Lung (tissue), 12 donors: Measurements from ENCODE around the gene VTI1A. TPM values are rescaled to one million over a fixed set of nuclear protein-coding genes. Genes with fewer than 3 reads are reported as not detected.

Experiments used
- ATAC-seq: fragments of 200-7000 bp; cut with Tn5 transposase; one replicate; pipeline ENCODE4 v1.9.1; 2020; ENCODE audit warnings: moderate number of reproducible peaks; ENCODE audit not compliant: insufficient read depth, low FRiP score
- DNase-seq, 3 donors: peaks; one replicate each; pipeline ENCODE4 v3.0.0-alpha.2; 2013 to 2017
- H3K27ac ChIP-seq, 2 donors: one replicate each; pipeline ENCODE4 v1.5.1; 2013; ENCODE audit warnings: mild to moderate bottlenecking in 2 of 2, moderate library complexity in 2 of 2, control low read depth in 1 of 2, inconsistent platforms in 1 of 2, low read depth in 1 of 2, low read length in 1 of 2
- H3K27me3 ChIP-seq, 3 donors: one replicate each; pipeline ENCODE4 v1.5.1; 2013; ENCODE audit warnings: low read length in 2 of 3; ENCODE audit not compliant: control insufficient read depth in 3 of 3, insufficient read depth in 3 of 3
- H3K36me3 ChIP-seq, 4 donors: one replicate each; pipeline ENCODE4 v1.5.1; 2013; ENCODE audit warnings: low read length in 4 of 4, mild to moderate bottlenecking in 1 of 4, moderate library complexity in 1 of 4; ENCODE audit not compliant: control insufficient read depth in 4 of 4, insufficient read depth in 4 of 4
- H3K4me1 ChIP-seq, 5 donors: one replicate each; pipeline ENCODE4 v1.5.1; 2013; ENCODE audit warnings: low read length in 5 of 5, mild to moderate bottlenecking in 2 of 5, moderate library complexity in 1 of 5; ENCODE audit not compliant: control insufficient read depth in 5 of 5, insufficient read depth in 5 of 5
- H3K4me3 ChIP-seq: one replicate; pipeline ENCODE4 v1.5.1; 2013; ENCODE audit warnings: mild to moderate bottlenecking, control low read depth, moderate library complexity
- H3K9ac ChIP-seq, 2 donors: one replicate each; pipeline ENCODE4 v1.5.1; 2013; ENCODE audit warnings: low read length in 2 of 2, control low read depth in 1 of 2; ENCODE audit not compliant: insufficient read depth in 1 of 2
- H3K9me3 ChIP-seq, 4 donors: one replicate each; pipeline ENCODE4 v1.5.1; 2013; ENCODE audit warnings: low read length in 3 of 4, mild to moderate bottlenecking in 1 of 4, moderate library complexity in 1 of 4; ENCODE audit not compliant: control insufficient read depth in 4 of 4, insufficient read depth in 3 of 4
- CTCF ChIP-seq: IDR thresholded peaks from 2 replicates; pipeline ENCODE4 v1.5.1; 2012; ENCODE audit warnings: mild to moderate bottlenecking; ENCODE audit errors: control extremely low read depth, extremely low read depth
- WGBS, 2 donors: extraction: QIAGEN DNeasy Blood & Tissue Kit; methylation state at CpG; one replicate each; pipeline ENCODE4 v1.1.7; 2013; 5-methylcytosine and 5-hydroxymethylcytosine counted together
- polyA plus RNA-seq, 2 donors: library from polyadenylated mRNA; stranded (reverse); fragments of 200-250 nt; gene quantifications; one replicate each; pipeline ENCODE4 v1.2.1, GENCODE V29; 2013
- total RNA-seq, 2 donors: library from RNA; depleted of rRNA in 1 of 2; stranded (reverse); fragments of >200 nt in 1 of 2; gene quantifications; one replicate each; pipeline ENCODE4 v1.2.1, GENCODE V29; 2014 to 2021
- donor health status: control.
- donor health status: control.
- donor health status: Bipolar disorder and iron deficiency.
- donor health status: healthy.
- donor health status: DM: yes; HTN: yes; CAD: no.

VTI1A gene
- total and polyA plus RNA-seq, 4 donors: 9.2 to 48.2 (median 28.4) TPM

DNA sequence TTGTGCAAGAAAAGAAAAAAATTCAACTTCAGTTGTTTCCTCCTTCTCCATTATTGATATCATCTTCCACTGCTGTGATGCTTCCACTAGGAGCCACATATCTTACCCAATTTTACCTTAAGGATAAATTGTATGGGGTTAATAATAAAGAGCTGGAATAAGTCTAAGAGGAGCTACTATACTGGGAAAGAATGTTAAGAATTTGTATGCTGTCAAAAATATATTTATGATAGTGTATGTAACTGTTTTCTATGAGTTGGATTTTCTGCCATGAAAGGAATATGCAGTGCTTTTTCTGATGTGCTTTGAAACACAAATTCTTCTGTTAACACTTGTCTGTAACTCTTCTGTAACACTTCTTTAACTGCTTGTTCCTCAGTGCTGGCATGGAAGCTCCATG lies 219.1 kb downstream of the VTI1A start:
- TF ChIP-seq CTCF: no peak
- no peak for ATAC-seq
- Histone ChIP-seq H3K36me3 (peaks cover 0 to 12% (median 3%) of the 10 kb centered on the region in 4 donors), H3K27me3 (no peaks in the 10 kb centered on the region), H3K27ac (no peak overlapping the region), H3K4me3 (no peak overlapping the region), H3K9me3 (peaks cover 0 to 6% (median 0%) of the 10 kb centered on the region in 4 donors), H3K9ac (no peak overlapping the region), H3K4me1 (no peaks in the 10 kb centered on the region)
- no peak for DNase-seq

DNA sequence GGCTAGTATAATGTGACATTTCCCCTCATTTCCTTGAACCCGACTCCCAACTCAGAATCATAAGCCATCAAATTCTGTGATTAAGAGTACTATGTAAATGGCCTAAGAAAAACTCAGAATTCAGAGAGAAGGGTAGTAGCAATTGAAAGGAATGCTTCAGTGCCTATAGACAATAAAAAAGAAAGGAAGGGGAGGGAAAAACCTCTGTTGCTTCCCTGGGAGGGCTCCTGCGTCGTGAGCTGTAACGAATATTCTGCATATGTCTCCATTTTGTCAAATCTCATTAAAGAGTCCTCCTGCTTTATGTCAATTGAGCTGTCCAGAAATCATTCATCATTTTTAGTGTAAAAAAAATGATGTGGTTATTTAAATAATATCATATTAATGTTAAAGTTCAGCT lies 223.0 kb downstream of the VTI1A start:
- no peaks in the 10 kb centered on the region for H3K9me3 ChIP-seq
- H3K9ac ChIP-seq: no peak overlapping the region
- TF ChIP-seq CTCF: no peak
- H3K4me1 ChIP-seq: peaks cover 0 to 6% (median 0%) of the 10 kb centered on the region in 5 donors
- DNase-seq (no peak), ATAC-seq (no peak)
- no peaks in the 10 kb centered on the region for H3K27me3 ChIP-seq
- 97 to 98% methylated on average over 4 of the region's 4 CpGs for WGBS, 2 donors
- peaks cover 0 to 12% (median 3%) of the 10 kb centered on the region in 4 donors for H3K36me3 ChIP-seq
- no peak overlapping the region for H3K27ac ChIP-seq
- H3K4me3 ChIP-seq: no peak overlapping the region

DNA sequence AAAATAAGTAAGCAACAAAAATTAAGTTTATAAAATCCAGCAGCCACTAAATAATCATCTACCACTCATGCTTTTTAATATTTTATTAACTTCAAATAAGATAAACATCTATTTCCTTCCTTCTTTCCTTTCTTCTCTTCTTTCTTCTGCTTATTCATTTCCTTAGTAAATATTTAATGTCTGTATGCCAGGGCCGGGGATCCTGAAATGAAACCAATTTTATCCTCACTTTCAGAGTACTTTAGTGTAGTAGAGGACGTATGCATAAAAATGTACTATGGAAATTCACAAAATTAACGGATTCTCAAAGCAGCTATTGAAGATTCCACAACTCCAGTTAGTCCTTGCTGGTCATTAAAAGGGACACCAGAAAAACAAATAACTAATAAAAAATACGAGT lies 224.7 kb downstream of the VTI1A start:
- Histone ChIP-seq H3K27ac (no peak overlapping the region), H3K4me3 (no peak overlapping the region), H3K9ac (no peak overlapping the region), H3K27me3 (no peaks in the 10 kb centered on the region), H3K36me3 (peaks cover 0 to 12% (median 3%) of the 10 kb centered on the region in 4 donors), H3K9me3 (no peaks in the 10 kb centered on the region), H3K4me1 (peaks cover 0 to 6% (median 0%) of the 10 kb centered on the region in 5 donors)
- ATAC-seq: no peak
- DNase-seq: no peak
- 70 to 80% methylated on average over 4 of the region's 4 CpGs for WGBS, 2 donors
- TF ChIP-seq CTCF: no peak

DNA sequence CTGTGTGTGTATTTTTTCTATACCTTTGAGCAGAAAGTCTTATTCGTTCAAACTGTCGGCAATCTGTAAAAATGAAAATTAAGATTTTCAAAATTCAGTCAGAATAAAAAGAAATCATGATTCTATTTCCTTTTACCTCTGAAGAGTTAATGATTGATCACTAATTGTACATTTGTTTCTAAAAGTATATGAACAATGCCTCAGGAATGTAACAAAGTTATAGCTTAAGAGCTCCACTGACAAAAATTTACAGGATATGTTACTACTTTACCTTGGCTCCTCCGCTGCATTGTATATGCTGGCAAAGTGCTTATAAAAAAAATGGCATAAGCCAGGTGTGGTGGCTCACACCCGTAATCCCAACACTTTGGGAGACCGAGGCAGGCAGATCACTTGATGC lies 225.7 kb downstream of the VTI1A start:
- no peaks in the 10 kb centered on the region for H3K27me3 ChIP-seq
- no peak overlapping the region for H3K9ac ChIP-seq
- peaks cover 0 to 12% (median 3%) of the 10 kb centered on the region in 4 donors for H3K36me3 ChIP-seq
- no peak overlapping the region for H3K27ac ChIP-seq
- no peak overlapping the region for H3K4me3 ChIP-seq
- ATAC-seq (no peak), DNase-seq (no peak)
- no peaks in the 10 kb centered on the region for H3K9me3 ChIP-seq
- peaks cover 0 to 7% (median 0%) of the 10 kb centered on the region in 5 donors for H3K4me1 ChIP-seq
- TF ChIP-seq CTCF: no peak
- 97 to 99% methylated on average over 5 of the region's 5 CpGs for WGBS, 2 donors
